NCI-H146 (cell line): Measurements from ENCODE around the gene CAMK1.
"Not testable (repeated sequence)": the region's sequence is repeated elsewhere in the genome, so short reads cannot be mapped to it uniquely, and the experiment has no call there.

Experiments used
- DNase-seq: peaks from one replicate; lab custom pipeline; 2025; lab: John Stamatoyannopoulos, UW

The CAMK1 gene

DNA sequence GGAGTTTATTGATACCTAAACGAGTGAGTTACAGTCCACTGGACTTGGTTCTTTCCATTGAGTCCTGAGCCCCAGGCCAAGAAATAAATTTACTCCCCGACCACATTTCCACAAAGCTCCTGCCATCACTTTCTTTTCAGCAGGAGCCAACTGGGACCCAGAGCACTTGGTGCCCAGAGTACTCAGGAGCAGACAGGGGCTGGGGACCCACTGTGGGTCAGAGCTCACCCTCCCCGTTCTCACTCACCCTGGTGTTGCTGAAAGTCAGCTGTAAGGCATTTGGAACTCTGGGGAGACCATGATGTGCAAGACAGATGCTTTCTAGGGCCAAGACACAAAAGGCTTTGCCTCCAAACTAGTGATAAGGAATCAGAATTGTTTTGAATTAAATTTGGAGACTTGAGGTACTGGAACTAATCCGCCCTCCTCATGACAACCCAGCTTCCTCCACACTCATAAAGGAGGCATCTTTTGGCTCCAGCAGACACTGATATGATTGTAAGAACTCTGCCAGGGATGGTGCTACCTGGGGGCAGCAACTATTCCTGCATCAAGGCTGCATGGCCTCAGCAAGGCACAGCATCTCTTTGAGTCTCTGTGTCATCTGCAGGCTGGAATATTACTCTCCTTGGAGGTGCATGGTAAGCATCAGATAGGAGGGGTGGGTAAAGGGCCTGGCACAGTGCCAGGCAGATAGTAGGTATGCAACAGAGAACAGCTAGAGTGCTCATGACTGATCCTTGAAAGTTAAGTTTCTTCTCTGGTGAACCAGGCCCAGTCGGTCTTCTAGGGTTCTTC, 7.3 kb upstream of the CAMK1 start:
- no peak for DNase-seq

DNA sequence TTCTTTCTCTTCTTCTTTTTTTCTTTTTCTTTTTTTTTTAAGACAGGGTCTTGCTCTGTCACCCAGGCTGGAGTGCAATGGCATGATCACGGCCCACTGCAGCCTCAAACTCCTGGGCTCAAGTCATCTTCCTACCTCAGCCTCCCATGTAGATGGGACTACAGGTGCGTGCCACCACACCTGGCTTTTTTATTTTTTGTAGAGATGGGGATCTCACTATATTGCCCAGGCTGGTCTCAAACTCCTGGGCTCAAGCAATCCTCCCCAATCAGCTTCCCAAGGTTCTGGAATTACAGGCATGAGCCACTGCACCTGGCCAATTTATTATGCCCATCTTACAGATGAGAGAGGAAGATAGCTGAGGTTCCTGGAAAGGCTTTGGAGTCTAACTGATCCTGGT, 1.3 kb upstream of the CAMK1 start:
- DNase-seq, result not testable (repeated sequence)

DNA sequence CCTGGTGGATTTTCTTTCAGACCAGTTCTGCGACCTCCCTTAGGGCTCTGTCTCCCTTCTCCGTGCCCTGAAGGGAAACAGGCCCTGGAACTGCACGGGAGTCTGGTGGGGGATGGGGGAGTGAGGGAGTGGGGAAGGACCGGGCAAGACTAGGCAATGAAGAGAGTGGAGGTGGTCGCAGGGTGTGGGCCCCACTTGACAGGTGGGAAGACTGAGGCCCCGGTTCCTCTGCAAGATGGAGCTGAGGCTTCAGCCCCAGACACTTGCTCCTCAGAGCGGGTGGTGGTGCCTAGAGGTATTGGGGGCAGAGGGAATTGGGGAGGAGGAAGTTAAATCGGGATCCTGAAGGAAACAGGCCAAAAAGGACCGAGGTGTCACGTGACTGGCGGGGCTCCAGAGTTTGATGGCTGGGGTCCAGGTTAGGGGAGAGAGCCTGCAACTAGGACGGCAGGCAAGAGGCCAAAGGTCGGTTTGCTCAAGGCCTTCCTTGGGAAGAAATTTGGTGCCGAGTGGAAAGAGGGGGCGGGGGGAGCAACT, 597 bp upstream of the CAMK1 start:
- DNase-seq, result no peak

DNA sequence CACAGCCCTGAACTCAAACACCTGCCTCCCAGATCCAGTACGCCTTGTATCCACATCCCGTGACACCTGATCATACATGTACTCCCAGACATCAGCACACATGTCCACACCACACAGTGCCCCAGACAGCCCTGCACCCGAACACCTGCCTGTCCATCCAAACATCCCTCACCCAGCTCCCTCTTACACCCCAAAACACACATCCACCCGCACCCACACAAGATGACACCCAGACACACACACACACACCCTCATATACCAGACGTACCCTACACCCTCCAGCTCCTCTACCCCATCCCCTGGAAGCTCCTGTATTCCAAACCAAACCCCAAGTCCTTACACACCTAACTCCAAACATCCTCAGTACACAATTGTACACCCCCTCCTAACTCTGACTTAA, 735 bp downstream of the CAMK1 start:
- DNase-seq, result no peak

DNA sequence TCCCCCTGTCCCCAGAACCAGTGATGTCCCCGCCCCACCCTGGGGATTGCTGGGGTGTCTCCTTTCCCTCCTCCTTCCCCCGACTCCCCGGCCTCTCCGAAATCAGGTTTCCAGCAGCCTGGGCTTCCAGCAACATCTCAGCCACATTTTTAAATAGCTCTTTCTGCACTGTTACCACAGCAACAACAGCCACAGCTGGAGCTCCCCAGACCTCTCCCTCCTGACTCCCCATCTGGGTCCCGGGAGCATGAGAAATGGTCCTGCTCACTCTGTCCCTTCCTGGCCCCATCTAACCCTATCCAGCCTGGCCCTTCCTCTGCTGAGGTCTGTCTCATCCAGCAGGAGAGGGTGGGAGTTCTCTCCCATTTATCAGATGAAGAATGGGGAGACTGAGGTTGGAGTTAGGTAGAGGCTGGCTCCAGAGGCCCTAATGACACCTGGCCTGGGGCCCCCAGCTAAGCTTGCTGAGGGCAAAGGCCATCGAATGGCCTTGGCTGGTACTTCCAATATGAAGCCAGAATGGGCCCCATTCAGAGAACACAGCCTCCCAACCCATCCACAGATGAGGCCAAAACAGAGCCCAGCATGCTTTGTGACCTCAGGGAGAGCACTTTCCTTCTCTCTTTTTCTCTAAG, 1.5 kb downstream of the CAMK1 start:
- DNase-seq, result no peak

DNA sequence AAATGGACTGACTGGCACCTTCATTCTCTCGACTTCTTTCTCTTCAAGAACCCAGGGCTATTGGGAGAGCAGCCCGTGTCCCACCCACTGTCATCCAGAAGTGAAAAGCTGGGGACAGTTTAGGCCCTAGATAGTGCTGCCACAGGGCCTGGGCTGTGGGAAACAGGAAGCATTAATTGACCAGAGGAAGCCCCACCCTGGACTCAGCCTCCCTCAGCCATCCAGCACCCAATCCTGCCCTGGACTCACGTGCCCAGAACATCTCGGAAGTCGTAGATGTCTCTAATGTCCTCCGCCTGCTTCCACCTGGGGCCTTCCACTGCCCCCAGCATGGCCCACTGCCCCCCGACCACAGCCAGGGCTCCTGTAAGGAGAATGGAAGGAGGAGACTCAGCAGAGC, 2.3 kb downstream of the CAMK1 start:
- DNase-seq, result no peak

DNA sequence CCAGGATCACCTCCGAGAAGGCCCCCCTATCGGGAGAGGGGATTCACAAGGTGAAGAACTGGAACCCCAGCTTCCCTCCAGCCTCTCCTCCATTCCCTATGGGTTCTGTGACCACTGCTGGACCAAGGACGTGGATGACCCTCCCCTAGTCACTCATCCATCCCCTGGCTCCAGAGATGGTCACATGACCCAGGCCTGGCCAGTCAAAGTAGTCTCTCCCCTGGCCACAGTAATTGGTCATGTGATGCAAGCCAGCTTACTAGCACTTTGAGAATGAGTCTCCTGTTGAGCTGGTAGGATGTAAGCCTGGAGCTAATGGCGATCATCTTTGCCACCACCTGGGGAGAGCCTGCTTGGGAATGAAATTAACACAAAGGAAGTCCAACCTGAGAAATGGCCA, 3.9 kb downstream of the CAMK1 start:
- peak; percentile 25 for DNase-seq

DNA sequence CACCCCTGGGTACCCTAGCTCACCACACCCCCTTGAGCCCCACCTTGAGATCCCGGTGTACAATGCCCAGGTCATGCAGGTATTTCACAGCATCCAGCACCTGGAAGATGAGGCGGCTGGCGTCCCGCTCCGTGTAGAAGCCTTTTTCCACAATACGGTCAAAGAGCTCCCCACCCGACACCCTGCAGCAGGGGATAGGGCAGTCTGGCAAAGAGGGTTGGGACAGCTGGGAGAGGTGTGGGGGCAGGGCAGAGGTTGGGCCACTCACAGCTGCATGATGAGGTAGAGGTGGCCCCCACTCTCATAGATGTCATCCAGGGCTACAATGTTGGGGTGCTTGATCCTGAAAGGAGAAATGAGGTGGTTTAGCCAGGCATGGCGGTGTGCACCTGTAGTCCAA, 6.9 kb downstream of the CAMK1 start:
- no peak for DNase-seq

DNA sequence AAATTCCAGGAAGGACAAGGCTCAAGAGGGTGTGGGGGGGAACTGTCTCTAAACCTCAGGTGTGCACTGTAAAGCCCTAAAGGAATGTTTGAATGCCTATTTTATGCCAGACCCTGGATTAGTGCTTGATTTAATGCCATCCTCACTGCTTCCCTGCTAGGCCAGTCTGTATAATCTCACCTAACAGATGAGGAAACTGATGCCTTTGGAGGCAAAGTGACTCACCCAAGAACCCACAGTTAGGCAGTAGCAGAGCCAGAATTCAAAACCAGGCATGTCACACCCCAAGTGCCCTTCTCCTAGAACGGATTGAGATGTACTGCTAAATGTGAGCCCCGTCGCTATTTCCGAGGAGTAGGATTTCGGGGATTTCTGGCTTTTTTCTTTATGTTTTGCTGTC, 7.8 kb downstream of the CAMK1 start:
- DNase-seq, result no peak

DNA sequence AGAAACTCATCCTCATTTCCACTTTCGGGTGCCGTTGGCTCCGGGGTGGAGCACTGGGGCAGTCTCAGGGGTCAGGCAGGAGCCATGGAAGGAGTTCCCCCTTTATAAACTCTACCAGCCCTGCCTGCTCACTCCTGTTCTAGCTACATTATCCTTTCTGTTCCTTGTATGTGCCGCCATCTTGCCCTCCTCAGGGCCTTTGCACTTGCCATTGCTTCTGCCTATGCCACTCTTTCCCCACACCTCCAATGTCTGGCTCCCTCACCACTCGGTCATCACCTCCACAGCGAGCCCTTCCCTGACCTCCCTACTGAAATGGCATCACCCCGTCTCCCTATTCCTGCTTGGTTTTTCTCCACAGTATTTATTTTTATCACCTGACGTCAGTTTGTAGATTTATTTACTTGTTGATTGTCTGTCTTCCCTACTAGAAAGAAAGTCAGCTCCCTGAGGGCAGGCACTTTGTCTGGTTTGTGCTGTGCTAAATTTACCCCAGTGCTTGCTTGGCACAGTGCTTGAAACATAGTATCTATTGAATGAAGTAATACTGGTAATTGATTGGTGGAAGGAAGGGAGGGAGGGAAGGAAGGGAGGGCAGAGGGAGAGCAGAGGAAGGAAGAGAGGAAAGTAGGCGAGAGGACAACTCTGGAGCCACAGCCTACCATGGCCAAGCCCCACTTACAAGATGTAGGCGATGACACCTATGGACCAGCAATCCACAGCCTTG, 8.8 kb downstream of the CAMK1 start:
- DNase-seq, result no peak

DNA sequence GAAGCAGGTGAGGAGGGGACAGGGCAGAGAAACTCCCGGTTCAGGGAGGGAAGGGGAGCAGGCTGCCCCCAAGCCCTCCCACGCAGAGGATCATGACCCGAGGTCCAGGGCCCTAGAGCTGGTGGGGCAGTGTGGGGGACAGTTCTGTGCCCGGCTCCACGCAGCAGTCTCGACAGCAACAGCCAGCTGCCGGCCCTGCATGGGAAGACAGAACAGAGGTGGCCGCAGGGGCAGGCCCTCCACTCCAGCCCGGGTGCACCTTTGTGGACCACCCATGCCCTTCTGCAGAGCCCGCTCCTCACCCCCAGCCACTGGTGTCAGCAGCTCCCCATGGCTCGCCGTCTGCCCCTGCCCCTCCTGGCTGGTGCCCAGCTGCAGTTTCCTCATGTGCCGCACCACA, 12.3 kb downstream of the CAMK1 start:
- DNase-seq, result no peak

DNA sequence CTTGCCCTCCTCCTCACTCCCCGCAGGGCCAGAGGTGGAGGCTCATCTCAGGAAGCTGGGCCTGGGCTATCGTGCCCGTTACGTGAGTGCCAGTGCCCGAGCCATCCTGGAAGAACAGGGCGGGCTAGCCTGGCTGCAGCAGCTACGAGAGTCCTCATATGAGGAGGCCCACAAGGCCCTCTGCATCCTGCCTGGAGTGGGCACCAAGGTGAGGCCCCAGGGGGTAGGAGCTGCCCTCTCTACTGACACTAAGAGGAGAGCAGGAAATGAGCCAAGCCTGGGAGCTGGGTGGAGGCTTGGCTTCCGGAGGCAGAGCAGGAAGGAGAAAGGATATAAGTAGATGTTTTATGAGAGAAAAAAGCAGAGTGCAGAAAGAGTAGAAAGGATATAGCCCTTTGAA, 15.1 kb downstream of the CAMK1 start:
- no peak for DNase-seq

DNA sequence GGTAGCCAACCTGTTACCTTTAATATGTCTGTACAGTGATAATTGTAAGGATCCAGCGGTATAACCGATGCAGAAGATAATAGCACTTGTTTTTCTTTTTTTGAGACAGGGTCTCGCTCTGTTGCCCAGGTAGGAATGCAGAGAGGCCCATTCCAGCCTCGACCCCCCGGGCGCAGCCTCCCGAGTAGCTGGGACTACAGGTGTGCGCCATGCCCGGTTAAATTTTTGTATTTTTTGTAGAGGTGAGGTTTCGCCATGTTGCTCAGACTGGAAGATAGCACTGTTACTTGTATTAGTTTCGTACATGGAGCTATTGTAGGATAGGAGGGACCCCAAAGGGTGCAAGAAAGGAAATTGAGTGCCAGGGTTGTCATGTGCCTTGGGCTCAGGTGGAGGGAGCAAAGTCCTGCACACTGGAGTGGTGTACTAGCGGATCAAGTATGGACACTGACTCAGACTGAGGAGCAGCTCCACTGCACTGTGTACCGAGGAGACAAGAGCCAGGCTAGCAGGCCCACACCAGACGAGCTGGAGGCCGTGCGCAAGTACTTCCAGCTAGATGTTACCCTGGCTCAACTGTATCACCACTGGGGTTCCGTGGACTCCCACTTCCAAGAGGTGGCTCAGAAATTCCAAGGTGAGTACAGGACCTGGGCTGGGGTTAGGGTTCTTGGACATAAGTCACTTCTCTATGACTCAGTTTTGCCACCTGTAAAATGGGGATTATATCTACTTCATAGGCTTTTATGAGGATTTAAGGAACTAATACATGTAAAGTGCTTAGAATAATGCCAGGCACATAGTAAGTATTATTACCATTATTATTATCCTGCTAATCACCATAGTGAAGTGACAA, 19.0 kb downstream of the CAMK1 start:
- no peak for DNase-seq

DNA sequence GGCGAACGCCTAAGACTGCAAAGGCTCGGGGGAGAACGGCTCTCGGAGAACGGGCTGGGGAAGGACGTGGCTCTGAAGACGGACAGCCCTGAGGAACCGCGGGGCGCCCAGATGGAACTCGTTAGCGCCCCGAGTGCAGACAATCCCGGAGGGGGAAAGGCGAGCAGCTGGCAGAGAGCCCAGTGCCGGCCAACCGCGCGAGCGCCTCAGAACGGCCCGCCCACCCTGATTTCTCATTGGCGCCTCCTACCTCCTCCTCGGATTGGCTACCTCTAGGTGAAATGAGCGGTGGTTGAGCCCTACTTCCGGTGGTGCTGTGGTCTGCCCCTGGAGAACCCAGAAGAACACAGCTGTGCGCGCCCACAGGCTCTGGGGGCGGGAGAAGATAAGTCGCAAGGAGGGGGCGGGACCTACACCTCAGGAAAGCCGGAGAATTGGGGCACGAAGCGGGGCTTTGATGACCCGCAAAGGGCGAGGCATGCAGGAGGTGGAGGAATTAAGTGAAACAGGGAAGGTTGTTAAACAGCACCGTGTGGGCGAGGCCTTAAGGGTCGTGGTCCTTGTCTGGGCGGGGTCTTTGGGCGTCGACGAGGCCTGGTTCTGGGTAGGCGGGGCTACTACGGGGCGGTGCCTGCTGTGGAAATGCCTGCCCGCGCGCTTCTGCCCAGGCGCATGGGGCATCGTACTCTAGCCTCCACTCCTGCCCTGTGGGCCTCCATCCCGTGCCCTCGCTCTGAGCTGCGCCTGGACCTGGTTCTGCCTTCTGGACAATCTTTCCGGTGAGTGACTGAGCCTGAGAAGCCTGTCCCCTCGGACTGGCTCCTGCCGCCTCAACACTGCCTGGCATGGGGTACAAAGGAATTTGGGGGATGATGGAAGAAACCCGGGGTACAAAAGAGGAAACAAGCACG, 19.8 kb downstream of the CAMK1 start, which contains the start of gene OGG1:
Gene OGG1, plus strand, starts transcription at position 308 of the 911 bp plus-strand sequence. Its CDS starts 335 bp downstream, at position 643.
- peak; percentile 96 for DNase-seq

DNA sequence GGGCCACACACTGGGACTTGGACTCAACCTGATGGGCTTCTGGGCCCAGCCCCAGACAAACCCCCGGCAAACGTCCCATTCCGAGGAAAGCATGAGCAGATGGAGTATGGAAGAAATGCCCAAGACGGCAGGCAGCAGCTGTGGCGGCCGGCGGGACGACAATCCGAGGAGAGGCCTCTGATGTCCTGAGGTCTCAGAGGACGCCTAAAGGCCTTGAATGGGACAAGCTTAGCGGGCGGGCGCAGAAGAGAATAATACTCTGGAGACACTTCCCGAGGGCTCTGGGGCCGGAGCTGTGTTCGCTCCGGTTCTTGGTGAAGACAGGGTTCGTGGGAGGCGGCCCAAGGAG, 20.5 kb downstream of the CAMK1 start:
- DNase-seq, result no peak

DNA sequence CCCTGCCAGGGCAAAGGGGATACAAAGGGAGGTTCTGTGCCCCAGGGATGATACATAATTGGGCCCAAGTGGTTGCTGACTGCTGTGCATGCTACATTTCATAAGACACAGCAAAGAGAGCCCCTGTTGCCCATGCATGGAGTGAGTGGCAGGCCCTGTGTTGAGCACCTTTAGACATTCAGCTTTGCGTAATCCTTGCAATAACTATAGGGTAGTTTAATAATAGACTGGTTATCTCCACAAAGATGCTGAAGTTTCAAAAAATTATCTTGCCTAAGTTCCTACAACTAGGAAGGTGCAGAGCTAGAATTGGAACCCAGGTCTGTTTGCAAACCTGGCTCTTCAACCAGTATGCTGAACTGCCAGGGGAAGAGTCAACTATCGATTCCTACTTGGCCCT, 21.7 kb downstream of the CAMK1 start:
- DNase-seq, result no peak

DNA sequence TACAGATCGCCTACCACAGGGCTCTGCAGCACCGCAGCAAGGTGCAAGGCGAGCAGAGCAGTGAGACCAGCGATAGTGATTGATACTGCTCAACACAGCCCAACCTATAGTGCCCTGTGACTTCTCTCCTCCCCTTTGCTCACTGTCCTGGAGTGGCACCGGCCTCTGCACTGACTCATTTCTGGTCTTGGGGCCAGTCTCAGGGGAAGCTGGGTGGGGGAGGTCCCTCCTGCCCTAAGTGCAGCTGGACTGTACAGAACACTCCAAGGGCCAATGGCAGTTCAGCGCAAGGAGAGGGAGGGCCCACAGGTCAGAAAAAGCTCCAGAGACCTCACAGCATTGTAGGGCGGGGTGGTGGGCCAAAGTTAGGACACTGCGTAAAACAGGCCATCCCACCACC, 22.5 kb downstream of the CAMK1 start:
- DNase-seq, result no peak

DNA sequence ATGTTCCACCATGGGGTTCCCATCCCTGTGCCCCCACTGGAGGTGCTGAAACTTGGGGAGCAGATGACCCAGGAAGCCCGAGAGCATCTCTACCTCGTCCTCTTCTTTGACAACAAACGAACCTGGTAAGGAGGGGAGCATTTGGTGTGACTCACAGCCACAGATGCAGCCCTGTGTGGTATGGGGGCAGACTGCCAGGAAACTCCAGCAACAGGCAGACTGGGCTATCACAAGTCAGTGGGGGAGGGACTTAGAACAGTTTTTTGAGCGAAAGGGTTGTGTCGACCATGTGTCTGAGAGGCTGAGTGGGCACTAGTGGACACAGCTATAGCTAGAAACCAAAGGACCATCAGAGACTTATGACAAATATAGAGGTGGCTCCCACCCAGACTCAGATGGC, 23.4 kb downstream of the CAMK1 start:
- no peak for DNase-seq

DNA sequence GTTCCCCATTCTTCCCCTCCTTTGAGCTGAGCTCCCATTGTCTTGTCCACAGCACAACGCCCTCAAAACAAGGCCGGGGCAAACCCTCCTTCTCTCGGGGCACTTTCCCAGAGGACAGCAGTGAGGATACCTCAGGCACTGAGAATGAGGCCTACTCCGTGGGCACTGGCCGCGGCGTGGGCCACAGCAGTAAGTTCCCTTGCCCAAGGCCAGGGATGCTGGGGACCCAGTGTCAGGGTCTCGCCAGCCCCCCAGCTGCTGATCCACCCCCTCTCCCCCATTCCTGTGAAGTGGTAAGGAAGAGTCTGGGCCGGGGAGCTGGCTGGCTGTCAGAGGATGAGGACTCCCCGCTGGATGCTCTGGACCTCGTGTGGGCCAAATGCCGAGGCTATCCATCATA, 24.2 kb downstream of the CAMK1 start:
- no peak for DNase-seq

DNA sequence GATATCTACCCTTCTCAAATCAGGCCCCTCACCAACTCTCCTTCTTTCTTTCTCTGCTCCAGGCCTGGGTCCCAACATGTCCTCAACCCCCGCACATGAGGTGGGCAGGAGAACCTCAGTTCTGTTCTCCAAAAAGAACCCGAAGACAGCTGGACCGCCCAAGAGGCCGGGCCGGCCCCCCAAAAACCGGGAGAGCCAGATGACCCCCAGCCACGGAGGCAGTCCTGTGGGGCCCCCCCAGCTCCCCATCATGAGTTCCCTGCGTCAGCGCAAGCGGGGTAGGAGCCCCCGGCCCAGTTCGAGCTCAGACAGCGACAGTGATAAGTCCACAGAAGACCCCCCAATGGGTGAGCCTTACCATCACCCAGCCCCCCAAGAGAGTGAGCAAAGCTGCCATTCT, 25.6 kb downstream of the CAMK1 start:
- no peak for DNase-seq

DNA sequence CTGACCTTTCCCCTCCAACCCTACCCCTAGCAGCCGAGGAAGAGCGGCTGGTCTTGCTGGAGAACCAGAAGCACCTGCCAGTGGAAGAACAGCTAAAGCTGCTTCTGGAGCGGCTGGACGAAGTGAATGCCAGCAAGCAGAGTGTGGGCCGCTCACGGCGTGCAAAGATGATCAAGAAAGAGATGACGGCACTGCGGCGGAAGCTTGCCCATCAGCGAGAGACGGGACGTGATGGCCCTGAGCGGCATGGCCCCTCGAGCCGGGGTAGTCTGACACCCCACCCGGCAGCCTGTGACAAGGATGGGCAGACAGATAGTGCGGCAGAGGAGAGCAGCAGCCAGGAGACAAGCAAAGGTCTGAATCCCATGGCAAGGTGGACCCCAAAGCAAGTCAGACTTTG, 26.2 kb downstream of the CAMK1 start:
- DNase-seq, result no peak
